ENCODE measurements around the gene AGR2.

Gene AGR2

GRCh38 chr7:16841681-16842080, 36.9 kb upstream of the AGR2 start:
- no peak overlapping the region for H3K27ac ChIP-seq
- H3K27me3 ChIP-seq (ENCODE audit: insufficient read depth, low read depth): no peaks in the 10 kb centered on the region
- TF ChIP-seq CTCF (conservative IDR thresholded peaks at IDR 0.05; ENCODE audit: low read depth, low read length): no peak
- H3K4me2 ChIP-seq: no peak overlapping the region
- H3K36me3 ChIP-seq (ENCODE audit: insufficient read depth): no peaks in the 10 kb centered on the region
- no peaks in the 10 kb centered on the region for H3K79me2 ChIP-seq (ENCODE audit: insufficient read depth, low read depth)
- H2AFZ ChIP-seq (ENCODE audit: low read depth): no peak overlapping the region
- no peak overlapping the region for H3K4me3 ChIP-seq (IDR thresholded peaks at IDR 0.05; ENCODE audit: insufficient read depth, low read depth, low read length)
- no peaks in the 10 kb centered on the region for H3K4me1 ChIP-seq (ENCODE audit: low read depth, poor library complexity, severe bottlenecking)
- H4K20me1 ChIP-seq (ENCODE audit: insufficient read depth): no peaks in the 10 kb centered on the region
- no peak overlapping the region for H3K9ac ChIP-seq

- no peak overlapping the region for H3K9ac ChIP-seq
- no peaks in the 10 kb centered on the region for H4K20me1 ChIP-seq (ENCODE audit: insufficient read depth)
- H3K4me2 ChIP-seq: no peak overlapping the region
- H3K27ac ChIP-seq: no peak overlapping the region
- no peak overlapping the region for H2AFZ ChIP-seq (ENCODE audit: low read depth)
- no peaks in the 10 kb centered on the region for H3K27me3 ChIP-seq (ENCODE audit: insufficient read depth, low read depth)
- H3K4me3 ChIP-seq (IDR thresholded peaks at IDR 0.05; ENCODE audit: insufficient read depth, low read depth, low read length): no peak overlapping the region
- H3K36me3 ChIP-seq (ENCODE audit: insufficient read depth): no peaks in the 10 kb centered on the region
- no peak for TF ChIP-seq CTCF (conservative IDR thresholded peaks at IDR 0.05; ENCODE audit: low read depth, low read length)
- no peaks in the 10 kb centered on the region for H3K79me2 ChIP-seq (ENCODE audit: insufficient read depth, low read depth)
- no peaks in the 10 kb centered on the region for H3K4me1 ChIP-seq (ENCODE audit: low read depth, poor library complexity, severe bottlenecking)
These were observed 35.3 kb upstream of the AGR2 start for GRCh38 chr7:16840094-16840493.

DNA sequence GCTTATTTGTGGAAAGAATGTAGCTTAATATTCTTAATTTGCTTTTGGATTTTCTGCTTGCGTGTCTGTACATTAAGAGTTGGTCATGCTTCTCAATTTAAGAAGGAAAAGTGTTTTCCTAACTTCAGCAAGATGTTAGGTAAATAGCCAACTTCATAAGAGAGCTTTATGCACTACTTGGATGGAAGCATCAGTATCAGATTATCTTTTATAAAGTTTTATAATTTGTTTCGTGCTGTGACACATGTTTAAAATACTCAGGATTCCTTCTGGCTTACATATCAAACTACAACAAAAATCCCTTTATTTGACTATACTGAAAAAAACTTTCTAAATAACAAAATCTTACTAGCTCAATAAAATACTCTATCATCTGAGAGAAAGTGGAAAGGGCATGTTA, 34.8 kb upstream of the AGR2 start:
- H3K27me3 ChIP-seq (ENCODE audit: insufficient read depth, low read depth): no peaks in the 10 kb centered on the region

DNA sequence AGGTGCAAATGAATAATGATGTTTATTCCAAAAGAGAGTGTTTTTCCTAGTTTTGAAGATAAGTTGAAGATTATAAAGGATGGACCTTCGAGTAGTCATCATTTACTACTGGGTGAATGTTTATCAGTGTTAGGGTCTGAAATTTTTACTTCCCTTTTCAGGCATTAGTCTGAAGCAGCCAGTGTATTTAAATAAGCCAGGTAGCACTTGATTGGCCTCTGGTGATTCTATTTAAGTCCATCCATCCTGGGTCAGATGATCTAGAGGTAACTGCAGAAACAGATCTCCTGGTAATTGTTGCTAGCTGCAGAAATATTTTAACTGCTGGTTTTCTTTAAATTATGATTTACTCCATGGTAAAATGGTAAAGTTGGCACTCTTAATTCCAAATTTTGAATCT, 34.1 kb upstream of the AGR2 start:
- Histone ChIP-seq H4K20me1 (ENCODE audit: insufficient read depth) (no peaks in the 10 kb centered on the region), H3K4me2 (no peak overlapping the region), H3K4me1 (ENCODE audit: low read depth, poor library complexity, severe bottlenecking) (no peaks in the 10 kb centered on the region), H3K4me3 (IDR thresholded peaks at IDR 0.05; ENCODE audit: insufficient read depth, low read depth, low read length) (no peak overlapping the region), H2AFZ (ENCODE audit: low read depth) (no peak overlapping the region), H3K79me2 (ENCODE audit: insufficient read depth, low read depth) (no peaks in the 10 kb centered on the region), H3K9ac (no peak overlapping the region), H3K27ac (no peak overlapping the region), H3K36me3 (ENCODE audit: insufficient read depth) (no peaks in the 10 kb centered on the region), H3K27me3 (ENCODE audit: insufficient read depth, low read depth) (no peaks in the 10 kb centered on the region)
- no peak for TF ChIP-seq CTCF (conservative IDR thresholded peaks at IDR 0.05; ENCODE audit: low read depth, low read length)

More for the DNA sequence above, 34.8 kb upstream of the AGR2 start:
- H3K9ac ChIP-seq: no peak overlapping the region
- no peaks in the 10 kb centered on the region for H4K20me1 ChIP-seq (ENCODE audit: insufficient read depth)
- no peak overlapping the region for H3K4me3 ChIP-seq (IDR thresholded peaks at IDR 0.05; ENCODE audit: insufficient read depth, low read depth, low read length)
- no peaks in the 10 kb centered on the region for H3K36me3 ChIP-seq (ENCODE audit: insufficient read depth)
- no peak overlapping the region for H3K27ac ChIP-seq
- H3K4me1 ChIP-seq (ENCODE audit: low read depth, poor library complexity, severe bottlenecking): no peaks in the 10 kb centered on the region
- no peak overlapping the region for H3K4me2 ChIP-seq
- TF ChIP-seq CTCF (conservative IDR thresholded peaks at IDR 0.05; ENCODE audit: low read depth, low read length): no peak
- no peak overlapping the region for H2AFZ ChIP-seq (ENCODE audit: low read depth)
- H3K79me2 ChIP-seq (ENCODE audit: insufficient read depth, low read depth): no peaks in the 10 kb centered on the region

- Histone ChIP-seq H4K20me1 (ENCODE audit: insufficient read depth) (no peaks in the 10 kb centered on the region), H2AFZ (ENCODE audit: low read depth) (no peak overlapping the region), H3K4me3 (IDR thresholded peaks at IDR 0.05; ENCODE audit: insufficient read depth, low read depth, low read length) (no peak overlapping the region), H3K36me3 (ENCODE audit: insufficient read depth) (no peaks in the 10 kb centered on the region), H3K4me2 (no peak overlapping the region), H3K79me2 (ENCODE audit: insufficient read depth, low read depth) (no peaks in the 10 kb centered on the region), H3K27ac (no peak overlapping the region), H3K4me1 (ENCODE audit: low read depth, poor library complexity, severe bottlenecking) (no peaks in the 10 kb centered on the region), H3K9ac (no peak overlapping the region), H3K27me3 (ENCODE audit: insufficient read depth, low read depth) (no peaks in the 10 kb centered on the region)
- TF ChIP-seq CTCF (conservative IDR thresholded peaks at IDR 0.05; ENCODE audit: low read depth, low read length): no peak
These were observed 33.6 kb upstream of the AGR2 start for GRCh38 chr7:16838386-16838785.

Data from KMS-11 (cell line).